ENCODE data around the gene ADPRHL1.
"Not testable (repeated sequence)": the region's sequence is repeated elsewhere in the genome, so short reads cannot be mapped to it uniquely, and the experiment has no call there.

ADPRHL1 gene

GRCh38 chr13:113472355-113473025 is 19.2 kb upstream of the ADPRHL1 start:
- Histone ChIP-seq H3K4me1 (ENCODE audit: insufficient read depth, low read length, severe bottlenecking) (no peaks in the 10 kb centered on the region), H3K79me2 (ENCODE audit: insufficient read depth, low read length) (no peaks in the 10 kb centered on the region), H3K9ac (ENCODE audit: low read length) (no peak overlapping the region), H3K9me2 (ENCODE audit: low read depth, low read length) (no peaks in the 10 kb centered on the region), H2AFZ (ENCODE audit: low read length) (no peak overlapping the region), H3F3A (ENCODE audit: insufficient read depth, low read length) (no peaks in the 10 kb centered on the region), H3K27me3 (ENCODE audit: insufficient read depth, low read length) (no peaks in the 10 kb centered on the region), H3K27ac (ENCODE audit: low read depth, low read length, poor library complexity, severe bottlenecking) (no peak overlapping the region), H3K4me2 (ENCODE audit: low read length) (no peak overlapping the region), H3K36me3 (ENCODE audit: insufficient read depth, low read length) (peaks cover 72% of the 10 kb centered on the region), H3K4me3 (ENCODE audit: low read depth, low read length, poor library complexity, severe bottlenecking) (no peak overlapping the region), H4K20me1 (ENCODE audit: insufficient read depth, low read length) (no peaks in the 10 kb centered on the region), H3K9me3 (ENCODE audit: low read length) (no peaks in the 10 kb centered on the region)
- TF ChIP-seq, protein P1, sequence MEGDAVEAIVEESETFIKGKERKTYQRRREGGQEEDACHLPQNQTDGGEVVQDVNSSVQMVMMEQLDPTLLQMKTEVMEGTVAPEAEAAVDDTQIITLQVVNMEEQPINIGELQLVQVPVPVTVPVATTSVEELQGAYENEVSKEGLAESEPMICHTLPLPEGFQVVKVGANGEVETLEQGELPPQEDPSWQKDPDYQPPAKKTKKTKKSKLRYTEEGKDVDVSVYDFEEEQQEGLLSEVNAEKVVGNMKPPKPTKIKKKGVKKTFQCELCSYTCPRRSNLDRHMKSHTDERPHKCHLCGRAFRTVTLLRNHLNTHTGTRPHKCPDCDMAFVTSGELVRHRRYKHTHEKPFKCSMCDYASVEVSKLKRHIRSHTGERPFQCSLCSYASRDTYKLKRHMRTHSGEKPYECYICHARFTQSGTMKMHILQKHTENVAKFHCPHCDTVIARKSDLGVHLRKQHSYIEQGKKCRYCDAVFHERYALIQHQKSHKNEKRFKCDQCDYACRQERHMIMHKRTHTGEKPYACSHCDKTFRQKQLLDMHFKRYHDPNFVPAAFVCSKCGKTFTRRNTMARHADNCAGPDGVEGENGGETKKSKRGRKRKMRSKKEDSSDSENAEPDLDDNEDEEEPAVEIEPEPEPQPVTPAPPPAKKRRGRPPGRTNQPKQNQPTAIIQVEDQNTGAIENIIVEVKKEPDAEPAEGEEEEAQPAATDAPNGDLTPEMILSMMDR (IDR thresholded peaks at IDR 0.05; ENCODE audit: low read length) = no peak
- TF ChIP-seq EZH2 (IDR thresholded peaks at IDR 0.05; ENCODE audit: borderline replicate concordance, low read length) = no peak

DNA sequence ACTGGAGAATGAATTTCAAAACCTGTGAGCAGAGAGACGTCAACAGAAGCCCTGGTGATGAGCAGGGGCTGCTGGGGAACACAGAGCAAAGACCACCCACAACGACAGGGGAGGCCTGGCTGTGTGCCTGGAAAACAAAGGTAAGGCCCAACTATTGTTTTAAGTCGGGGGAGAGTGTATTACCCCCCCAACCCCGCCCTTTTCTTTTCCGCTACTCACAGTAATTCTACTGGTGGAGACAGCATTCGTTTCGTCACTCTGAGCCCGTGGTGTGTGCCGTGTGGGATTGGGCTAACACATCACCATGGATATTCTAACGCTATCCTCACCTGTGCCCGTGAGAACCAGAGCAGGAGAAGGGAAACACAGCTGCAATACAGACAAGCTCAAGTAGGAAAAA is 18.6 kb upstream of the ADPRHL1 start:
- Histone ChIP-seq H3K4me1 (ENCODE audit: insufficient read depth, low read length, severe bottlenecking) (no peaks in the 10 kb centered on the region), H3K36me3 (ENCODE audit: insufficient read depth, low read length) (peaks cover 72% of the 10 kb centered on the region), H3K79me2 (ENCODE audit: insufficient read depth, low read length) (no peaks in the 10 kb centered on the region), H3K9me2 (ENCODE audit: low read depth, low read length) (no peaks in the 10 kb centered on the region), H3K27ac (ENCODE audit: low read depth, low read length, poor library complexity, severe bottlenecking) (no peak overlapping the region), H3F3A (ENCODE audit: insufficient read depth, low read length) (no peaks in the 10 kb centered on the region), H3K27me3 (ENCODE audit: insufficient read depth, low read length) (no peaks in the 10 kb centered on the region), H3K4me3 (ENCODE audit: low read depth, low read length, poor library complexity, severe bottlenecking) (no peak overlapping the region), H3K9me3 (ENCODE audit: low read length) (no peaks in the 10 kb centered on the region), H2AFZ (ENCODE audit: low read length) (no peak overlapping the region), H3K4me2 (ENCODE audit: low read length) (no peak overlapping the region), H4K20me1 (ENCODE audit: insufficient read depth, low read length) (no peaks in the 10 kb centered on the region), H3K9ac (ENCODE audit: low read length) (no peak overlapping the region)
- TF ChIP-seq EZH2 (IDR thresholded peaks at IDR 0.05; ENCODE audit: borderline replicate concordance, low read length) = no peak
- TF ChIP-seq, protein P1 (IDR thresholded peaks at IDR 0.05; ENCODE audit: low read length) = no peak

DNA sequence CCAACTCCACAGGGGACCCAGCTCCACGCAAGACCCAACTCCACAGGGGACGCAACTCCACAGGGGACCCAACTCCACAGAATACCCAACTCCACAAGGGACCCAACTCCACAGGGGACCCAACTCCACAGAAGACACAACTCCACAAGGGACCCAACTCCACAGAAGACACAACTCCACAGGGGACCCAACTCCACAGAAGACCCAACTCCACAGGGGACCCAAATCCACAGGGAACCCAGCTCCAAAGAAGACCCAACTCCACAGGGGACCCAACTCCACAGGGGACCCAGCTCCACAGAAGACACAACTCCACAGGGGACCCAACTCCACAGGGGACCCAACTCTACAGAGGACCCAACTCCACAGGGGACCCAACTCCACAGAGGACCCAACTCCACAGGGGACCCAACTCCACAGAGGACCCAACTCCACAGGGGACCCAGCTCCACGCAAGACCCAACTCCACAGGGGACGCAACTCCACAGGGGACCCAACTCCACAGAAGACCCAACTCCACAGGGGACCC is 17.4 kb upstream of the ADPRHL1 start:
- not testable (repeated sequence) for H3K4me1 ChIP-seq (ENCODE audit: insufficient read depth, low read length, severe bottlenecking); H3K9me3 ChIP-seq (ENCODE audit: low read length); H2AFZ ChIP-seq (ENCODE audit: low read length); H3K9ac ChIP-seq (ENCODE audit: low read length); H3K27ac ChIP-seq (ENCODE audit: low read depth, low read length, poor library complexity, severe bottlenecking); H3K79me2 ChIP-seq (ENCODE audit: insufficient read depth, low read length); H4K20me1 ChIP-seq (ENCODE audit: insufficient read depth, low read length); H3K4me3 ChIP-seq (ENCODE audit: low read depth, low read length, poor library complexity, severe bottlenecking); H3K4me2 ChIP-seq (ENCODE audit: low read length); H3K27me3 ChIP-seq (ENCODE audit: insufficient read depth, low read length); H3K9me2 ChIP-seq (ENCODE audit: low read depth, low read length); H3F3A ChIP-seq (ENCODE audit: insufficient read depth, low read length)
- peaks cover 69% of the 10 kb centered on the region for H3K36me3 ChIP-seq (ENCODE audit: insufficient read depth, low read length)

DNA sequence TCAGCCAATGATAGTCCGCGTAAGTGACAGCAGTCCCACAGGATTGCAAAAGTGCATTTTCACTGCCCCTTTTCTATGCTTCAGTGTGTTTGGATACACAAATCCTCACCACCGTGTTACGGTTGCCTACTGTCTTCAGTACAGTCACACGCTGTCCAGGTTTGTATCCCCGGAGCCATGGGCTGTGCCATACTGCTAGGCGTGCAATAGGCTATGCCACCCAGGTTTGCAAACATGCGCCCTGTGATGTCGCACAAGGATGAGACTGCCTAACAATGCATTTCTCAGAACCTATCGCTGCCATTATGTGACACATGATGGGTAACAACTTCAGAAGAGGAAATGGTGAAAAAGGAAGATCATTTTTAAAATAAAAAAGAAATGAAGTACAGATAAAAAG is 16.8 kb upstream of the ADPRHL1 start:
- H3K9me3 ChIP-seq (ENCODE audit: low read length) = no peaks in the 10 kb centered on the region
- no peaks in the 10 kb centered on the region for H4K20me1 ChIP-seq (ENCODE audit: insufficient read depth, low read length)
- no peaks in the 10 kb centered on the region for H3K79me2 ChIP-seq (ENCODE audit: insufficient read depth, low read length)
- no peak overlapping the region for H3K9ac ChIP-seq (ENCODE audit: low read length)
- no peak overlapping the region for H2AFZ ChIP-seq (ENCODE audit: low read length)
- peaks cover 63% of the 10 kb centered on the region for H3K36me3 ChIP-seq (ENCODE audit: insufficient read depth, low read length)
- H3K4me2 ChIP-seq (ENCODE audit: low read length) = no peak overlapping the region
- H3F3A ChIP-seq (ENCODE audit: insufficient read depth, low read length) = no peaks in the 10 kb centered on the region
- no peak overlapping the region for H3K4me3 ChIP-seq (ENCODE audit: low read depth, low read length, poor library complexity, severe bottlenecking)
- no peak overlapping the region for H3K27ac ChIP-seq (ENCODE audit: low read depth, low read length, poor library complexity, severe bottlenecking)
- H3K9me2 ChIP-seq (ENCODE audit: low read depth, low read length) = no peaks in the 10 kb centered on the region
- no peak for TF ChIP-seq EZH2 (IDR thresholded peaks at IDR 0.05; ENCODE audit: borderline replicate concordance, low read length)
- TF ChIP-seq, protein P1 (IDR thresholded peaks at IDR 0.05; ENCODE audit: low read length) = no peak
- no peaks in the 10 kb centered on the region for H3K4me1 ChIP-seq (ENCODE audit: insufficient read depth, low read length, severe bottlenecking)
- no peaks in the 10 kb centered on the region for H3K27me3 ChIP-seq (ENCODE audit: insufficient read depth, low read length)
